IPS-20b (cell line): ENCODE results near the gene CNTN4.

Experiments used
- H3K27ac ChIP-seq: one replicate; pipeline ENCODE4 v1.5.1; 2013; ENCODE audit warnings: low read length
- H3K27me3 ChIP-seq: 2 replicates; pipeline ENCODE4 v1.6.1; 2013; ENCODE audit warnings: mild to moderate bottlenecking, low read length, inconsistent platforms; ENCODE audit not compliant: insufficient read depth
- H3K36me3 ChIP-seq: 2 replicates; pipeline ENCODE4 v1.6.1; 2013; ENCODE audit warnings: low read depth, mild to moderate bottlenecking, inconsistent platforms, low read length, moderate library complexity; ENCODE audit not compliant: insufficient read depth
- H3K4me1 ChIP-seq: 2 replicates; pipeline ENCODE4 v1.6.1; 2013; ENCODE audit warnings: mild to moderate bottlenecking, control low read depth, inconsistent platforms, low read length, moderate library complexity; ENCODE audit not compliant: insufficient read depth
- H3K4me3 ChIP-seq: 2 replicates; pipeline ENCODE4 v1.5.1; 2013; ENCODE audit warnings: mild to moderate bottlenecking, low read length, inconsistent platforms
- H3K9ac ChIP-seq: 2 replicates; pipeline ENCODE4 v1.6.1; 2013; ENCODE audit warnings: low read depth, mild to moderate bottlenecking, inconsistent platforms, low read length, moderate library complexity
- H3K9me3 ChIP-seq: 2 replicates; pipeline ENCODE4 v1.6.1; 2013; ENCODE audit warnings: mild to moderate bottlenecking, low read depth, low read length, inconsistent platforms; ENCODE audit not compliant: insufficient read depth

Gene CNTN4

DNA sequence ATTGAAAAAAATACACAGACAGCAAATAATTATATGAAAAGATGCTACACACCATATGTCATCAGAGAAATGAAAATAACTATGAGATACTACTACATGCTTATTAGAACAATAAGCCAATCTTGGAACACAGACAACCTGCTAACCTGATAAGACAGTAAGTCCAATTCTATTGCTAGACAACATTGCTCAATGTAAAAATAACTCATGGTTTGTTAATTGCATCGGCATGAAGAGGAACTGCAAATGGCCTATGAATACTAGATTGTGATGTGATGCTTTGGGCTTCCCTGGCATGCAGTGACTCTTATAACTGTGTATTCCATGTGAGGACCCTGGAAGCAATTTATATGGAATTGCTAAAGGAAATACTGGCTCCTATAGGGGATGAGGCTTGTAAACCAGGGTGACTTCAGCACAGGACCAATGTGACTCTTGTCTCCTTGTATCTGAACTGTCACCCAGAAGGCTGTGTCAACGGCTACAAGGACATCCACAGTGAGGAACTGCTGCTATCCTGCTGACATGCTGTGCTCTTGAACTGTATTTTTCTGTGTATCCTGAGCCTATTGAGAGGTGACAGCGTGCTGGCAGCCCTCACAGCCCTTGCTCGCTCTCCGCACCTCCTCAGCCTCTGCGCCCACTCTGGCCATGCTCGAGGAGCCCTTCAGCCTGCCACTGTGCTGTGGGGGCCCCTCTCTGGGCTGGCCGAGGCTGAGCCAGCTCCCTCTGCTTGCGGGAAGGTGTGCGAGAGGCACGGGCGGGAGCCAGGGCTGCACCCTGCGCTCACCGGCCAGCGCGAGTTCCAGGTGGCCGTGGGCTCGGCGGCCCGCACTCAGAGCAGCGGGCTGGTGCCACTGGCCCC, 385.7 kb downstream of the CNTN4 start:
- Histone ChIP-seq H3K4me1 (no peaks in the 10 kb centered on the region), H3K4me3 (no peak overlapping the region), H3K9me3 (no peaks in the 10 kb centered on the region), H3K36me3 (no peaks in the 10 kb centered on the region), H3K9ac (no peak overlapping the region), H3K27ac (no peak overlapping the region), H3K27me3 (no peaks in the 10 kb centered on the region)

GRCh38 chr3:2485027-2485375, 386.3 kb downstream of the CNTN4 start:
- H3K36me3 ChIP-seq = no peaks in the 10 kb centered on the region
- H3K27ac ChIP-seq = no peak overlapping the region

GRCh38 chr3:2495746-2496145, 397.1 kb downstream of the CNTN4 start:
- Histone ChIP-seq H3K27me3 (no peaks in the 10 kb centered on the region), H3K4me3 (no peak overlapping the region), H3K9me3 (no peaks in the 10 kb centered on the region), H3K9ac (no peak overlapping the region), H3K4me1 (peaks cover 13% of the 10 kb centered on the region; the same call in 1 of the 2 replicates), H3K36me3 (no peaks in the 10 kb centered on the region), H3K27ac (no peak overlapping the region)

More at GRCh38 chr3:2485027-2485375, 386.3 kb downstream of the CNTN4 start:
- H3K4me1 ChIP-seq = no peaks in the 10 kb centered on the region
- H3K4me3 ChIP-seq = no peak overlapping the region
- H3K27me3 ChIP-seq = no peaks in the 10 kb centered on the region
- no peaks in the 10 kb centered on the region for H3K9me3 ChIP-seq
- H3K9ac ChIP-seq = no peak overlapping the region

DNA sequence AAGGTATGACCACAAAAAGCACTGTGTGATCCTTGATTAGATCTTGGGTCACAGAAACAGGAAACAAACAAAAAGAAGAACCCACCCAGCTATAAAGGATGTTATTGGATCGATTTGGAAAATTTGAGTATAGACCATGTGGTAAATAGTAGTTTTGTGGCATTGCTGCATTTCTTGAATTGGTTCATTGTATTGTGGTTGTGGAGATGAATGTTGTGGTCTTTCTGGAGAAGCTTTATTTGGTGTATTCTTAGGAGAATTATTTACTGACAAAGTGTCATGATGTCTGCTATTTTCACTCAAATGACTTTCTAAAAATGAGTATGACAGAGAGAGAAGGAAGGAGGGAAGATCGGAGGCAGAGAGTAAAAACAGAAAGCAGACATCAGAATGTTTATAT, 406.2 kb downstream of the CNTN4 start:
- Histone ChIP-seq H3K4me3 (no peak overlapping the region), H3K27me3 (peaks cover 6% of the 10 kb centered on the region; the same call in 1 of the 2 replicates), H3K9ac (no peak overlapping the region)

GRCh38 chr3:2506776-2507175, 408.1 kb downstream of the CNTN4 start:
- Histone ChIP-seq H3K9me3 (no peaks in the 10 kb centered on the region), H3K27me3 (peaks cover 25% of the 10 kb centered on the region; the same call in 1 of the 2 replicates), H3K27ac (no peak overlapping the region), H3K4me1 (no peaks in the 10 kb centered on the region; the same call in 1 of the 2 replicates), H3K9ac (no peak overlapping the region), H3K36me3 (no peaks in the 10 kb centered on the region), H3K4me3 (no peak overlapping the region)

More for the DNA sequence above, 406.2 kb downstream of the CNTN4 start:
- H3K27ac ChIP-seq = no peak overlapping the region
- H3K9me3 ChIP-seq = no peaks in the 10 kb centered on the region
- no peaks in the 10 kb centered on the region for H3K36me3 ChIP-seq
- no peaks in the 10 kb centered on the region for H3K4me1 ChIP-seq

DNA sequence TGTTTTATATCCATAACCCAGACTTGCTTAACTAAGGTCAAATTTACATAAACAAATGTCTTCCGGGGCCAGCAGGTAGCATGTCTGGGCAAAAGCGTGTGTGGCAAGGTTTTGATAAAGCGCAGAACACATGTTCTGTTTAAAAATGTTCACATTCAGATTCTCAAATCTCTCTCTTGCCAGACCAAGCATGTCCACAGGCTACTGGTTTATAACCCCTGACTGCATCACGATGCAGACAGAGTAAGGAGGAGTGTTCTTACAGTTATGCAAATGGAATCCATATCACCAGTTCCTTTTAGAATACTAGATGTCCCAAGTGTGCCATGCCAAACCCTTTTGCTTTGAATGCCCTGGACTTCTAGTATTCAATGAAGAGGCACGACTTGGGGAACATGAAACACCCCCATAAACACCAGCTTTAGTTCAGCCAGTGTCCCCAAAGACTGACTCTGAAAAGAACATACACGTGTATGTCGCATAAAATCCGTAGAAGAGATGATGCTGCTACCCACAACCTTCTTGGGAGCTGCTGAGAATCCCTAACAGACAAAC, 412.0 kb downstream of the CNTN4 start:
- no peaks in the 10 kb centered on the region; the same call in 1 of the 2 replicates for H3K4me1 ChIP-seq
- H3K27me3 ChIP-seq = peaks cover 40% of the 10 kb centered on the region; the same call in 1 of the 2 replicates
- no peak overlapping the region for H3K4me3 ChIP-seq
- no peak overlapping the region for H3K9ac ChIP-seq
- H3K27ac ChIP-seq = no peak overlapping the region
- no peaks in the 10 kb centered on the region for H3K9me3 ChIP-seq
- H3K36me3 ChIP-seq = no peaks in the 10 kb centered on the region

- Histone ChIP-seq H3K4me1 (no peaks in the 10 kb centered on the region; the same call in 1 of the 2 replicates), H3K9me3 (no peaks in the 10 kb centered on the region), H3K9ac (no peak overlapping the region), H3K27ac (no peak overlapping the region), H3K27me3 (peaks cover 40% of the 10 kb centered on the region; the same call in 1 of the 2 replicates), H3K4me3 (no peak overlapping the region), H3K36me3 (no peaks in the 10 kb centered on the region)
Observed at GRCh38 chr3:2511356-2511755, 412.7 kb downstream of the CNTN4 start.

DNA sequence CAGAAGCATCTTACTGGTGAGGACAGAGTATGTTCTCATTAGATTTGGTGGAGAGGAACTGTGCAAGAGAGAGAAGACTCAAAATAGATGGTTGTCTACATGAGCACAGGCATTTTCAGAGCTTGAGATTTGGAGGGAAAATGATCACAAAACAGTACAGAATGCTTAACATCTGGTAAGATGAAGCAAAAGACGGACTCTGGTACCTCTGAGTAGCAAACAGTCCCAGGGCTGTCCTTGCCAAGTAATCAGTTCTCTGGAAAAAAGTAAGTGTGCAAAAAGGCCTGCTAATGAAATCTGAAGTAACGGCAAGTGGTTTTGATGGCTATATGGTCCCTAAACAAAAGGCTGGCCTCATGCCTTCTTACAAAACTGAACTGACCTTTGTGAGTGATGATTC, 414.2 kb downstream of the CNTN4 start:
- Histone ChIP-seq H3K9me3 (no peaks in the 10 kb centered on the region), H3K9ac (no peak overlapping the region), H3K4me1 (no peaks in the 10 kb centered on the region; the same call in 1 of the 2 replicates), H3K36me3 (no peaks in the 10 kb centered on the region), H3K27me3 (peaks cover 40% of the 10 kb centered on the region; the same call in 1 of the 2 replicates), H3K4me3 (no peak overlapping the region), H3K27ac (no peak overlapping the region)

GRCh38 chr3:2513986-2514385, 415.3 kb downstream of the CNTN4 start:
- Histone ChIP-seq H3K9ac (no peak overlapping the region), H3K4me3 (no peak overlapping the region), H3K9me3 (no peaks in the 10 kb centered on the region), H3K36me3 (no peaks in the 10 kb centered on the region), H3K27ac (no peak overlapping the region), H3K27me3 (peaks cover 40% of the 10 kb centered on the region; the same call in 1 of the 2 replicates), H3K4me1 (no peaks in the 10 kb centered on the region; the same call in 1 of the 2 replicates)

DNA sequence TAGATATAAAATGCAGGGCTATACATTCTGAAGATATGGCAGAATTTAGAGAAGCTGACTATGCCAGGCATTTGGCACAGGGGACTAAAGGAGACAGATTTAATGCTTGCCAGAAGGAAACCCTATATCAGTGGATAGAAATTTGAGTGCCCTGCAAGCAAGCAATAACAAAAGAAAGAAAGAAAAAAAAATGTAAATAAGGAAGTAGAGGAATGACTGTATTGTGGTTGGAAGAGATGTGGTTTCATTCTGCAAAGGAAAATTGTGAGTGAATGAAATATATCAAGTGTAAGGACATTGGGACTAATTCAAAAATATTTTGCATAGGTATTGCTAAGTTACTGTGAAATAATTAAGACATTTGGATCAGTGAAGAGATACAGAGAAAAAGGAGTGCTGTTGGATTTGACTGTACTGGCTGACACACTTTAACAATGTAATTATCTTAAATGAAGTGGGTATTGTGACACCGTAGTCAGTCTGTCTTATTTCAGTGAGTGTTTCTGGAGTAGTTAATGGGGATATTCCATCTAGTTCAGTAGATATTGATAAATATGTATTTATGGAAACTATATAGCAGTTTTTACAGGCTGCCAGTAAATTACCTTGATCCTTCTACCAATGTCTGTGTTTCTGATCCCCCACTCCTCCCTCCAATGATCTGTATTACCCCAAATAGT, 418.2 kb downstream of the CNTN4 start:
- Histone ChIP-seq H3K9ac (no peak overlapping the region), H3K4me1 (no peaks in the 10 kb centered on the region), H3K36me3 (no peaks in the 10 kb centered on the region), H3K9me3 (no peaks in the 10 kb centered on the region), H3K27ac (no peak overlapping the region), H3K4me3 (no peak overlapping the region), H3K27me3 (peaks cover 14% of the 10 kb centered on the region; the same call in 1 of the 2 replicates)

DNA sequence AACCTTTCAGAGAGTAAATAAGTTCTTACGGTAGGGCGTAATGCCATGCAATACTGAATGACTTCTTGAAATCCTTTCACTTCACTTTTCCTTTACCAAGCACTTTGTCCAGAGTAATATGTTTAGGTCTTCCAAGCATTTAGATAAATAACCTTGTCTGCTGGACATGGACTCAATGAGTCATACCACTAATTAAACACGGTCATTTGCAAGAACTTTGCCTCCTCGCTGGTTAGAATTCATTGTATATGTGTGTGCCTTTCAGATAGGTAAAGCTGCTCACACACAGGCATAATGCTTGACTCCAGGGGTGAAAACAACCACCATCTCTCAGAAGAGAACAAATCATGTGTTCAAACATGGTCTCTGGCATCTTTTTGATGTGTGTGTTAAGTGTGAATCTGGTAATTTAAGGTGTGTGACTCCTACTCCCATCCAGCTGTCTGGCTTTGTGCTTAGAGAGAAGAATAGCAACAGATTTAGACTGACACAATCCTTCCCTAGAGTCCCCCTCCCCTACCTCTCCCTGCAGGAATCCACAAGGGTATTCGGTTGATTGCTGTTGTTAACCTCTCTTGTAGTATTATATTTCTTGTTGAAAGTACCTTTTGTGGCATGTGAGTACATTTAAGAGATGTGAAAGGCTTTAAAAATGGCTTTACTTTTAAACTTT, 419.0 kb downstream of the CNTN4 start:
- Histone ChIP-seq H3K27ac (no peak overlapping the region), H3K27me3 (peaks cover 7% of the 10 kb centered on the region; the same call in 1 of the 2 replicates), H3K4me1 (no peaks in the 10 kb centered on the region), H3K9ac (no peak overlapping the region), H3K36me3 (no peaks in the 10 kb centered on the region), H3K4me3 (no peak overlapping the region), H3K9me3 (no peaks in the 10 kb centered on the region)
